HG02938 (cell line): ENCODE data around the gene NPL.

Experiments
- ATAC-seq: cut with Tn5 transposase; IDR thresholded peaks from one replicate; pipeline ENCODE4 v1.9.1; 2021; ENCODE audit warnings: mild to moderate bottlenecking, moderate library complexity; ENCODE audit not compliant: unreplicated experiment

Gene NPL

DNA sequence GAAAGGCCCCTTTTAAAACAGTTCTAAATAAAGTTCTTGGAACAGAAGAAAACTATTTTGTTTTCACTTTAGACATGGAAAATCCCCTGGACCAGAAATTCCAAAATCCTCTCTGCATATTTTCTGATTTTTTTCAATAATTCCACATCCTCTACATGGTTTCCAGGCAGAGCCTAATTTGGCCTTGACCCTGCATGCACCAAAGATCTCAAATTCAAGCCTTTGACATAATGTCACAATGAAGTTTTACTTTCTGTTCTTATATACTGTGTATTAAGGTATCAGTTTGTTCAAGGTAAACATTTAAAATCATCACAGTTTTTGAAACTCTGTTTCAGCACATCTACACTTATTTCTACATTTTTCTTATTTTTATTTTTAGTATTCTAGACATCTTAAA, 12.2 kb upstream of the NPL start:
- ATAC-seq: no peak

DNA sequence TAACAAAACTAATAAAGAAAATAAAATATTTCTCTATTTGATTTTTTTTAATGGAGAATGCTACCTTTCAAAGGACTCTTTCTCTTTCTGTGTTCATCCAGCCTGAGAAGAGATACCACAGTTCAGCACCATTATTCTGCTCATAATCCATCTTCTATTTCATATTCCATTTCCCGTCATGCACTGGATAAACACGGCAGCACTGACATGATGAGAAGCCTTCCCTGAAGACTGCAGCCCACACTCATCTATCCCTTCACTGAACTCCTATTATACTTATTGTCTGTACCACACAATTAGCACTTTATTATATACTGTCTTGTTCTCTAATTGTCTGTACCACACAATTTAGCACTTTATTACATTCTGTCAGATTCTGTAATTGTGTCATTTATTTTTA, 10.7 kb upstream of the NPL start:
- ATAC-seq: no peak

DNA sequence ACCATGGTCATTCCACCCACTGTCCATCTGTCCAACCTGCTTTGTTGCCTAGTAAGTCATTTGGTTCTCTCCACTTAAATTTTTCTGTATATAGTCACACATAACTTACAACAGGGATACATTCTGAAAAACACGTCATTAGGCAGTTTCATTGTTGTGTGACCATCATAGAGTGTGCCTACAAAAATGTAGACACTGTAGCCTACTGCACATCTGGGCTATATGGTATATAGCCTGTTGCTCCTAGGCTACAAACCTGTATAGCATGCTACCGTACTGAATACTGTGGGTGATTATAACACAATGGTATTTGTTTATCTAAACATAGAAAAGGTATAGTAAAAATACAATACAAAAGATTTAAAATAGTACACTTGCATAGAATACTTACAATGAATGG, 10.0 kb upstream of the NPL start:
- ATAC-seq: no peak

DNA sequence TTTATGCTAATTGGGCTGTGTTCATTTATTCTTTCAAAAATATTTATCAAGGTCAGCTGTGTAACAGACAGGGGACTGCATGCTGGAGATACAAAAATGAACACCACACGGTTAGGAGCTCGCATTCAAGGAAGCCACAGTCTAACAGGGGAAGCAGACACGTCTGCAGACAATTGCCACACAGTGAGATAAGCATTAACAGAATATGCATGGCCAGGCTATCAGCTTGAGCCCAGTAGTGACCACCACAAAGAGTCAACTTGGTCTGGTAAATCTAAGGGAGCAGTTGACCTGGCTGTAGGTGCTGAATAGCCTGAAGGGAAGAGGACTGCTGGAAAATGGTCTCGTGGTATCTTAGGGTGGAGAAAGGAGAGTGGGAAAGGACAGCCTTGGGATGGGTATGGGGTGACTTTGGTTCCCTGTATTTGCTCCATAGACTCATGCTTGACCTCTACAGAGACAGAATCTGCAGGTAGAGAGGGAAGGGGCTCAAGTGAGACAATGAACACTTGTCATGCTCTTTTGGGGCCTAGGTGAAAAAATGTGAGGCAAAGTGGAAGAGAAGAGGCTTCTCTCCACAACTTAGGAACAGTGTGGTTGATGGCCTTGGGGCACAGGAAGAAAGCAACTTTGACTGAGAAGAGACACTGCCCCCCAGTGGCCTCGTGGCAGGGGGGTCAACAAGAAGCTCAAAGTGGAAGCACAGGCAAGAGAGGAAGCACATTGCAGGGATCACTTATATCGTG, 7.6 kb upstream of the NPL start:
- ATAC-seq: no peak

DNA sequence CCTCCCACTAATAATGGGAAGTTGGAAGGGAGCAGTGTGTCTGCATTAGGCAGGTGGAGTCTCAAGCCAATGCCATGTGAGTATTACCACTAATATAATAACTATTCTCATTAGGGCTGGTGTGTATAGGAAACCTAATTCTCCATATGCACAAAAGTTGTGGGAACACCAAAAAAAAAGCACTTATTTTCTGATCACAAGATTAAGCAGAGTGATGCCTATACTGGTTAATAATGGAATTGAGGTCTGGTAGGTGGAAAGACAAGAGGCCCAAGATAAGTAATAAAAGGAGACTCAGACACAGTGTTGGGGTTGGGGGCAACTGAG, 7.0 kb upstream of the NPL start:
- no peak for ATAC-seq

DNA sequence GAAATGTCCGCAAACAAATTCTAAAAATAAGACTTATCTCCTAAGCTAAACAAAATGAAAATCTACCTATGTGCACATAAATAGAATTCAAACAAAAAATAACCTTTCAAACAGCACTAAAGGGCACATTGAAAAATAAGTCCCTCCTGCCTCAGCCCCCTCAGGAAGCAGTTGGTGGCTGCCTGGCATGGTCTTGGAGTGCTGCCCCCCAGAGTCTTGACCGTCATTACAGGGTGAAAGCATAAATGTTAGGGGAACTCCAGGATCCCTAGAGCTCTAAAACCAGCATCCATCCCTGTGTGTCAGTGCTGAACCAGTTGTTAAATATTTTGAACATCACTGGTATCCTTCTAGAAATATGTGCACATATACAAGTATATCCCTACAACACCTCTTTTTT, 6.5 kb upstream of the NPL start:
- ATAC-seq: no peak

DNA sequence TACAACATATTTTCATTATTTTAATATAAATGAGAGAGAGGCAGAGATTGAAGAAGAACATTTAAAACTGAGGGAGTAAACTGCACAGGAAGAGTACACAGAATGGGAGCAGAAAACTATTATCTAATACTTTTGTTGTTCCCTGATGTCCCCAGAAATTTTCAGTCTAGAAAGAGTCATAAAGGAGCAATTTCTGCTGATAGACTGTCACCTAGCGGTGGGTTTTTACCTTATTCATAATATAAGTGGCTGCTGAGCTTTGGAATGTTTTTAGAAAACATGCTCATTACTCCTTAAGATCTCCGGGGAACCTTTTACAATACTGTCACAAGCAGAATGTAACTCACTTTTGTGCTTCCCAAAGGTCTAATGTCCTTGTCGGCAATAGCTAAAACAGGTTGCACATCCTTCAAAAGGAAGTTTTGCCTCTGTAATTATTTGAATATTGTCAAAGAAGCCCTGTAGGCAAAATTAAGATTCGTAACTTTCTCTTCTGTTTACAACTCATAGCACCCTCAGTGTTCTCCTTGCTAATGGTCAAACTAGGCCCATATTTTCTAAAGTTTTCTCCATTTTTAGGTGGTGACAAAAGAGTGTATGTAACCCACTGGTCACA, 4.9 kb upstream of the NPL start:
- no peak for ATAC-seq

DNA sequence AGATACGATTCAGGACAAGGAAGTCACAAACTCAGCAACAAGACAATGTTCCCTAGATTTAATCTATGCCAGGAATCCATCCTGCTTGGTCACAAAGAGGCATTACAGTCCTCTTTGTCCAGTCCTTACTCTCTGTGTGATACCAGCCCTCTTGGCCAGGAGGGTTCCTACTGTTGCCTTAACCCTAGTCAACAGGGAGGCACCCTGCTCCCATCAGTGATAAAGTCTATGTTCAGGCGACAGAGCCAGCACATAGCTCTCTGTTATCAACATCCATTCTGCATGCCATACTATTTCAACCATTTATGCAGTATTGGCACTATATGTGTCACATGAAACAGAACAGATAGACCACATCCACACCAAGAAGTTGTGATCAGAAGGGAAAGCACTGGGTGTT, 4.4 kb upstream of the NPL start:
- ATAC-seq: no peak

DNA sequence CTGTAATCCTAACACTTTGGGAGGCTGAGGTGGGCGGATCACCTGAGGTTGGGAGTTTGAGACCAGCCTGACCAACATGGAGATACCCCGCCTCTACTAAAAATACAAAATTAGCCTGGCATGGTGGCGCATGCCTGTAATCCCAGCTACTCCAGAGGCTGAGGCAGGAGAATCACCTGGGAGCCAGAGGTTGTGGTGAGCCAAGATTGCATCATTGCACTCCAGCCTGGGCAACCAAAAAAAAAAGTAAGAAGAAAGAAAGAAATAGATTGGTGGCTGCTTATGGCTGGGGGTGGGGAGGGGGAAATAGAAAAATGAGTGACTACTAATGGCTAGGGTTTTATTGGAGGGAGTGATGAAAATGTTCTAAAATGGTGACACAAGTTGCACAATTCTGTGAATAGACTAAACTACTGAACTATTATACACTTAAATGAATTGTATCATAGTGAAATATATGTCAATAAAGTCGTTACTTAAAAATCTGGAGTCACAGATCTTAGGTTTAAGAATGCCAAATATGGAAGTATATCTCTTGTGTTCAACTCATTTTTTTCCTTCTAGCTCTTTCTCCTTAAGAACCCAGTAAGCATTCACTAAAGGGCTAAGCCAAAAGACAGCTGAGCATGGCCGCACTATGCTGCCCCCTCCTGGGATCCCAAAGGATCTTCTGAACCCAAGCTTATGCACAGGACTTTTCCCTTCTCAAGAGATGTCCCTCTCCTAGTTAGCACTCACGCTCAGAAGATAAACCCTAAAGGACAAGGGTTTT, 3.2 kb upstream of the NPL start:
- ATAC-seq: no peak

DNA sequence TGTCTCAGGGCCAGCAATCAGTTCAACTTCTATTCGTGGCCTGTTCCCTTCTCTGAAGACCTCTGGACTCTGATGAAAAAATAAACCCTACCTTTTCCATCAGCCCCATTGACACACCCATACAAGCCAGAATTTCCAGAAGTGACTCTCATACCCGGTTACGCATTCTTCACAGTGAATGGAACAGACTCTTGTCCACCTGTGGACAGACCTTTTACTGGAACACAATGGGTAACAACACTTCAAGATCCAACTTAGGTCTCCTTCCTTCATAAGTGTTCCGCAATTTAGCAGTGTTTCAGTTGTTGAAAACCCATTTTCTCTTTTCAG, 2.6 kb upstream of the NPL start:
- ATAC-seq: no peak

DNA sequence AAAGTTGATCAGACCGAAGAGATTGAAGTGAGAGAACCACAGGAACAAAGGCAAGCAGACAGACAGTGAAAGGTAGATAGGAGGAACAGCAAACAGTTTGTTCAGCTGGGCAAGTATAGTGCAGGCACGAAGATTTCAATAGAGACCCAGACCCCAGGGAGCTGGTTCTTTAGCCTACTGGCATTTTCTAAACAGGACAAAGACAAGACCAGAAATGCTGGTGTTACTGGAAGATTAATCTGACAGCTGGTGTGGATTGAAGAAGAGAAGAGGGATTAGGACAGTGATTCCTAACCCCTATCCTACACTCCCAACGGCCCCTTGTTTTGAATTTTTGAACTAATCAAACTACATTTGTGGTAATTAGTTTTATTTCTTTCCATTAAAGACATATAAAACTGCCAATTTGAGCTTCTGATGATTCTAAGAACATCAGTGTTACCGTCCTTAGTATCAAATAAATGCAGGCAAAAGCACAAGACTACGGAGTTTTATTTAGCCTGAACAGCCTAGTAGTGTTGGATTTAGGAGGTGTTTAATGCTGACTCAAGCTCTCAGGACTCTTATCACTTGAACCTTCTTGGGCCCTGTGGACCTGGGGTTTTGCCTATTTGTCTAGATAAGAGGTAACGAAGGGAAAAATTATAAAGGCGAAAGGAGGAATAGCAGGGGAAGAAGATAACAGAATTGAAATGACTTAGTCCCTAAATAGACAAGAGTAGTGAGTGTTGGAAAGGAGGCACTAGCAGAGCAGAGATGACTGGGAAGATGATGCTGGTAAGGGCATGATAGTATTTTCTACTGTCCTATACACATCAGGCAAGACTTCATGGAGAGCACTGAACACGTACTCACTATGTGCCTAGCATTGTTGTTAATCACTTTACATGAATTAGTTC, 2.0 kb downstream of the NPL start:
- no peak for ATAC-seq

DNA sequence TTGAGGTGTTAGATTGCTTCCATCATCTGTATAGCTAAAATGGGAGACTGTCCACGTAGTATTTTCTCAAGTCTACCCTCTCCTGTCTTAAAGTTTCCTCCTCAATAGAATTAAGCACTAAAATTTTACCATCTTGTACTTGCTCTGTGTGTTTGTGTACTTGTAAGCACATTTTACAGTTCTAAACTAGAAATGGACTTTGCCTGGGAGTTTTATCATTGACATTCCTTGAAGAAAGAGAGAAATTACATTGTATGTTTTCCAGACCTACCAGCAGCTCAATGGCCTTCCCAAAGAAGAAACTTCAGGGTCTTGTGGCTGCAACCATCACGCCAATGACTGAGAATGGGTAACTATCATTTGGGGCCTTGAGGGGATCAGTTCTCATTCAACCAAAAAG, 4.5 kb downstream of the NPL start:
- ATAC-seq: no peak

DNA sequence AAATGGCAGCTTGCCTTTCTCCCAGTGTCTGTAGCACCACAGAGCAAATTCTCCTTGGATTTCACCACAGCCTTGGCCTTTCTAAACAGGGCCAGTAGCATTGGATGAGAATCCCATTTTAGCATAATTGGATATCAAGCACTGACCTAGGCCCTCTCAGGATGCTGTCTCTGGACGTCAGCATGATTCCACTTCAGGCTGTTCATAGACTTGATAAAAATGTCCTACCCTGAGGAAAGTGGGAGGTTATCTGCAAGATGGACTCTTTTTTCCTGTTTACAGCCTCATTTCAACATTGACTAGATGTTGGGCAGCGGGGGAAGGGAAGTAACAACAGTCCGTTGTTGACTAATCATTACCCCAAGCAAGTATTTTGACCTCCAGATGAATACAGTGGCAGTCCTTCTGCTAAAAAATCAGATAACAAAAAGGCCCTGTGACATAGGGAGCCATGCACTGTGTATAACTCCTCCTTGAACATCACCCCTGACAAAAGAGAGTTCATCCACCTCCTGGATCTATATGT, 5.2 kb downstream of the NPL start:
- ATAC-seq: no peak

DNA sequence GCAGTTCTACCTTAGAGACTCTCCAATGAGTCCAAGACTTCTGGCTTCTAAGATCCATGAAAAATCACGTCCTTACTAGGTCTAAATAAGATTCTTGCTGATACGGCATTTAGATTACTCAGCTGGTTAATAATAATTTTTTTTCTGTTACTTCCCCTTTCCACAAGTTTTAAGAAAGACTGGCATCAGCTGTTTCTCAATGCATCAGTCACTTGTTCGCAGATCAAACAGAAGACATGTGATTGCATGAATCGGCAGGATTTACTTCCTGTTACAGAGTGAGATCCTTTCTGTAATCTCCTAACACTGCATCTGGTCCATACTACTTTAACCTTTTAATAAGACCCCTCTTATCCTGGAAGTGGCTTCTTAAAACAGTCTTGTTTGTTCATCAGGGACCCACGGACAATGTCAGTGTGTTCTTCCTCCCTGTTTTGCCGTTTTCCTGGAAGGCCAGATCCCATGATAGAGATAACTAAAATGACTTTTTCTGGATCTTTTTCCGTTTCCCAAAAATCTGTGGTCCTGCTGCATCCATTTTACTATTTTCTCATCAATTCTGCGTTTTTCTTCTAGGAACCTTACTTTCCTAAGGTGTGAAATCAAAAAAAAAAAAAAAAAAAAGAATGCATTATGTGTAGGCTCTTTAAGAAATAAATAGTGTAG, 6.1 kb downstream of the NPL start:
- ATAC-seq: no peak

DNA sequence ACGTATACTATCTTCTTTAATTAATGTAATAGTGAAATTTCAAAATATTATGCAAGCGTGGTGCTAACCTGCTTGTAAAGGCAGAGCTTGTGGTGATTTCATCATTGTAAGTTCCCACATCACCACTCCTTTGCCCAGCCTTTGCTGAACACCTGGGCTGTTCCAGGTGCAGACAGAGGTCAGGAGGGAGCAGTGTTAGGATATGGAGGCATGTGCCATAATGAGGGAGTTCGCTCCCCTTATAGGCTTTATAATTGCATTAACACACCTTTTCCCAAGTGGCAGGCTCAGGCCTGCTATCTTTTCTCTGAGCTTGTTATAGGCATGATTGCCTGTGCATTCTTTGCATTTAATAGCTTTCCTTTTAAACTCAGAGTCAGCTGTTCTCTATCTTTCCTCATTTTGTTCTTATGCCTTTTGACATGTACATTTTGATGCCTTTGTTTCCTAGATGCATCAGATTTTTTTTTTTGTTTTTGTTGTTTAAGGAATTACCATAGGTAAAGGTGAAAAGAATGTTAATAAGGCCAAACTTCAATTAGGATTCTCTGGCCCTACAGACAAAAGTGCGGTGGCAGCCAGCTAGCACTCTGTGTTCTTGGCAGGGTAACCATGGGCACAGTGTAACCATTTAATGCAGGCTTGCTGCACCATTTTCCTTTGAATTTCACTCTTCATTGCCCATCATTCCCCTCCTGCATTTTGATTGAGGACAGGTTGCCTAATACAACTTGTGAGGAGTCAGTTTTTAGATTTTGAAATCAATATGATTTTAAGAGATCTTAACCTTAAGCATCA, 12.6 kb downstream of the NPL start:
- no peak for ATAC-seq

DNA sequence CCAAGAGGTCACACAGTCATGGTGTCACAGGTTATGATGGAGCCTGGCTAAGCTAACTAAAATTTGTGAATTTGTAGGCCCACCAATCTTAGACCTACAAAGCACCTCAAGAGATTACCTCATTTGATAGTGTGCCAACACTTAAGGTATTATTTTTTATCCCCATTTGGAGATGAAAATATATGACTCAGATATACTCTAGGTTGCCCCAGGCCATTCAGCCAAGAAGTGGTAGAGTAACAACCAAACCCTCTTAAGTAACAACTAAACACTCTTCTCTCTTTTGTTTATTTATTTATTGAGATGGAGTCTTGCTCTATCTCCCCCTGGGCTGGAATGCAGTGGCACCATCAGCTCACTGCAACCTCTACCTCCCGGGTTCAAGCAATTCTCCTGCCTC, 14.3 kb downstream of the NPL start:
- ATAC-seq: no peak

DNA sequence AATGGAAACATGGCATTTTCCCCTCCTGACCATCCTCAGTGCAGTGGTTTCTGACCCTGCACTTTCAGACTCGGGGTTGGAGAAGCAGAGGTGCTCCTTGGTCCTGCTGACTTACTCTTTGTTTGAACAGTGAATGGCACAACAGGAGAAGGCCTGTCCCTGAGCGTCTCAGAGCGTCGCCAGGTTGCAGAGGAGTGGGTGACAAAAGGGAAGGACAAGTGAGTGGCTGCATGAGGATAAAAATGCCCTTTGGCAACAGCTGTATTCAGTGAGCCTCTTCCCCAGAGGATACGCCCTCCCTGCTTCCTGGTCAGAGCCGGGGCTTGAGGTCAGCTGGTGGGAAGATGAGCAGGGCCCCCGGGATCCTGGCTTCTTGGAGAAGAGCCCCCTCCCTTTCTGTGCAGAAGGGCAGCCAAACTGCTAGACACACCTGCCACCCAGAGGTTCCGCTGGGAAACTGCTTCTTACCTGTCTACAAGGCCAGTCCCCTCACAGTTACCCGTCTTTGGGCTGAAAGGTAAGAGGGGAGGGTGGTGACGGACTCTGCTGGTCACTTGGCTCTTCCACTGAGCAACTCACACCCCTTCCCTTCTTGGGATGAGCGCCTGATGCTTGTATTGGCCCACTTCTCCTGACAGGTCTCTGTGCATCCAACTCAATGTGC, 16.6 kb downstream of the NPL start:
- no peak for ATAC-seq

DNA sequence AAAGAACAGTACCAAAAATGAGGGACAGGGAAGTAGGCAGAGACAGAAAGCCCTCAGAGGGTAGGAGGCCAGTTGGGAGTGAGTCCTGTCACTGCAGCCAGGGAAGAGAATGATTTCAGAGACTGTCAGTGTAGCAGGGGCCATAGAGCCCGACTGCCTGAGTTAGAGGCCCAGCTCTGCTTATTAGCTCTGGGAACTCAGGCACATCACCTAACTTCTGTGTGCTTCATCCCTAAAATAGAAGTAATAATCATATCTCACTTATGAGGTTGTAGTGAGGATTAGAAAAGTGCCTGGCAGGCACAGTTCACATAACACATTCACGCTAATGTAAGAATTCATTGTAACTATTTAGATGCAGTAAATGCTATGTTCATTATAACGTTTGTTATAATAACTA, 18.3 kb downstream of the NPL start:
- no peak for ATAC-seq

DNA sequence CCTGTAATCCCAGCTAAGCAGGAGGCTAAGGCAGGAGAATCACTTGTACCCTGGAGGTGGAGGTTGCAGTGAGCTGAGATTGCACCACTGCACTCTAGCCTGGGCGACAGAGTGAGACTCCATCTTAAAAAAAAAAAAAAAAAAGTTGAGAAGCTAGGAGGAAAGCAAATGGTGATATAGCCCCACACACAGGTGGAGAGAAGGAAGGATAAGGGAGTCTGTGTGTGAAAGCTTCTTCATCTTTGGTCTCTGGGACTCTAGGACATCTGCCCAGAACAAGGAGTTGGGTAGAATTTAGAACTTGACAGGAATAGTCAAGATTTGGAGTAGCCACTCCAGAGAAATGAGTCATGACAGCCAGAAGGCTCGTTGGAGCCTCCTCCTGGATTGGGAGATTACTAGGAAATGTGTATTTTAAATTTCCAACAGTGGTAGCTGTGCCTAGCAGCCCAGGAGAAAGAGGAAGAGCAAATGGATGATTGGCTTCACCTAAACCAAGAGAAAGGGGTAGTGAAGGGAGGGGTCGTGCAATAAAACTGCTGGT, 19.9 kb downstream of the NPL start:
- no peak for ATAC-seq
